IPS DF 6.9 (cell line): ENCODE data around the gene DLGAP3.
"Not testable (repeated sequence)": the region's sequence is repeated elsewhere in the genome, so short reads cannot be mapped to it uniquely, and the experiment has no call there.

Experiments
- DNase-seq: peaks from one replicate; pipeline ENCODE4 v3.0.0-alpha.2; 2013; ENCODE audit warnings: low read depth, low spot score
- H3K27ac ChIP-seq: one replicate; pipeline ENCODE4 v1.5.1; 2013; ENCODE audit warnings: low read length, control low read depth
- H3K27me3 ChIP-seq: 2 replicates; pipeline ENCODE4 v1.6.1; 2013; ENCODE audit warnings: mild to moderate bottlenecking, low read length; ENCODE audit not compliant: control insufficient read depth, insufficient read depth
- H3K36me3 ChIP-seq: 2 replicates; pipeline ENCODE4 v1.6.1; 2013; ENCODE audit warnings: low read length; ENCODE audit not compliant: control insufficient read depth, insufficient read depth
- H3K4me1 ChIP-seq: 2 replicates; pipeline ENCODE4 v1.6.1; 2013; ENCODE audit warnings: low read length; ENCODE audit not compliant: control insufficient read depth, insufficient read depth
- H3K4me3 ChIP-seq: 2 replicates; pipeline ENCODE4 v1.5.1; 2013; ENCODE audit warnings: mild to moderate bottlenecking, low read length
- H3K9me3 ChIP-seq: 2 replicates; pipeline ENCODE4 v1.6.1; 2013; ENCODE audit warnings: low read length, inconsistent platforms; ENCODE audit not compliant: control insufficient read depth, insufficient read depth
- WGBS: extraction: QIAGEN DNeasy Blood & Tissue Kit; methylation state at CpG from one replicate; pipeline ENCODE4 v1.1.7; 2013; ENCODE audit warnings: mixed read lengths, missing lambda C conversion rate; ENCODE audit not compliant: insufficient read length, insufficient coverage; 5-methylcytosine and 5-hydroxymethylcytosine counted together

DLGAP3 gene

GRCh38 chr1:34825455-34826091 is 103.9 kb downstream of the DLGAP3 start:
- no peak overlapping the region for H3K27ac ChIP-seq
- no peaks in the 10 kb centered on the region for H3K36me3 ChIP-seq
- WGBS, result no CpG with 5 or more reads among the region's 11 CpGs
- H3K4me3 ChIP-seq, result no peak overlapping the region
- no peaks in the 10 kb centered on the region for H3K27me3 ChIP-seq
- no peaks in the 10 kb centered on the region for H3K9me3 ChIP-seq
- H3K4me1 ChIP-seq, result no peaks in the 10 kb centered on the region
- no peak for DNase-seq

GRCh38 chr1:34824817-34825454 is 104.5 kb downstream of the DLGAP3 start:
- Histone ChIP-seq H3K4me3 (no peak overlapping the region), H3K4me1 (no peaks in the 10 kb centered on the region), H3K9me3 (no peaks in the 10 kb centered on the region), H3K27me3 (no peaks in the 10 kb centered on the region), H3K27ac (no peak overlapping the region), H3K36me3 (no peaks in the 10 kb centered on the region)
- DNase-seq, result no peak
- WGBS, result no CpG with 5 or more reads among the region's 3 CpGs

GRCh38 chr1:34822202-34822601 is 107.2 kb downstream of the DLGAP3 start:
- no CpG with 5 or more reads among the region's 3 CpGs for WGBS
- Histone ChIP-seq H3K27me3 (no peaks in the 10 kb centered on the region), H3K27ac (no peak overlapping the region), H3K4me1 (no peaks in the 10 kb centered on the region), H3K4me3 (no peak overlapping the region), H3K9me3 (no peaks in the 10 kb centered on the region), H3K36me3 (no peaks in the 10 kb centered on the region)
- DNase-seq, result no peak

- H3K4me3 ChIP-seq, H3K4me1 ChIP-seq, H3K27ac ChIP-seq, H3K36me3 ChIP-seq, DNase-seq, H3K27me3 ChIP-seq, H3K9me3 ChIP-seq: not testable (repeated sequence)
- no CpG with 5 or more reads among the region's 2 CpGs for WGBS
These were observed 110.6 kb downstream of the DLGAP3 start for GRCh38 chr1:34818862-34819261.

- no peaks in the 10 kb centered on the region for H3K4me1 ChIP-seq
- WGBS, result no CpG with 5 or more reads among the region's 3 CpGs
- DNase-seq, result no peak
- no peaks in the 10 kb centered on the region for H3K27me3 ChIP-seq
- H3K36me3 ChIP-seq, result no peaks in the 10 kb centered on the region
- no peak overlapping the region for H3K4me3 ChIP-seq
- H3K27ac ChIP-seq, result no peak overlapping the region
- no peaks in the 10 kb centered on the region for H3K9me3 ChIP-seq
These were observed 112.7 kb downstream of the DLGAP3 start for GRCh38 chr1:34816778-34817177.

- no peak for DNase-seq
- Histone ChIP-seq H3K4me3 (no peak overlapping the region), H3K27ac (no peak overlapping the region), H3K27me3 (no peaks in the 10 kb centered on the region), H3K4me1 (no peaks in the 10 kb centered on the region), H3K9me3 (no peaks in the 10 kb centered on the region), H3K36me3 (no peaks in the 10 kb centered on the region)
These were observed 113.1 kb downstream of the DLGAP3 start for GRCh38 chr1:34816332-34816731.
